Stomach (tissue), 9 donors: Measurements from ENCODE around the gene MYB. TPM values are rescaled to one million over a fixed set of nuclear protein-coding genes. Genes with fewer than 3 reads are reported as not detected.

Source experiments
- DNase-seq, 2 donors: peaks; one replicate each; pipeline versions ENCODE4 v3.0.0 to v3.0.0-alpha.2; 2013 to 2019
- H3K27ac ChIP-seq, 5 donors: fragments of 200-600 bp in 4 of 5; sonication (generic) in 4 of 5; one replicate each; pipeline ENCODE4 v1.5.1; 2013 to 2019; ENCODE audit warnings: mild to moderate bottlenecking in 1 of 5, moderate library complexity in 1 of 5
- H3K27me3 ChIP-seq, 3 donors: fragments of 200-600 bp; sonication (generic); one replicate each; pipeline ENCODE4 v1.5.1; 2017 to 2019; ENCODE audit warnings: mixed run types in 1 of 3
- H3K36me3 ChIP-seq, 4 donors: fragments of 200-600 bp; sonication (generic); 1 replicate in 3 of 4; 2 replicates in 1 of 4; pipeline ENCODE4 v1.5.1; 2016 to 2019
- H3K4me1 ChIP-seq, 4 donors: fragments of 200-600 bp; sonication (generic); one replicate each; pipeline ENCODE4 v1.5.1; 2016 to 2019
- H3K4me3 ChIP-seq, 4 donors: fragments of 200-600 bp; sonication (generic) in 3 of 4; one replicate each; pipeline ENCODE4 v1.5.1; 2016 to 2019; ENCODE audit warnings: mild to moderate bottlenecking in 1 of 4
- H3K9me3 ChIP-seq, 4 donors: fragments of 200-600 bp; sonication (generic); one replicate each; pipeline ENCODE4 v1.5.1; 2016 to 2019
- EP300 ChIP-seq: sonication (generic); formaldehyde crosslinking; IDR thresholded peaks from one replicate; pipeline ENCODE4 v1.6.1; 2017; ENCODE audit warnings: antibody characterized with exemption
- POLR2A ChIP-seq, 4 donors: fragments of 450-650 bp; IDR thresholded peaks; one replicate each; pipeline ENCODE4 v1.6.1; 2016; ENCODE audit warnings: antibody characterized with exemption in 4 of 4, control low read depth in 2 of 4, mild to moderate bottlenecking in 1 of 4, moderate library complexity in 1 of 4
- POLR2AphosphoS5 ChIP-seq, 3 donors: sonication (generic); formaldehyde crosslinking; IDR thresholded peaks; one replicate each; pipeline ENCODE4 v1.6.1; 2016; ENCODE audit warnings: antibody characterized with exemption in 3 of 3
- WGBS, 5 donors: extraction: QIAGEN DNeasy Blood & Tissue Kit in 3 of 5; methylation state at CpG; one replicate each; pipeline versions ENCODE4 v1.1.5 to v1.1.7; 2013 to 2018; 5-methylcytosine and 5-hydroxymethylcytosine counted together
- intact Hi-C: fragments of 100-400 bp; cut with DNase I; formaldehyde crosslinking; loops from one replicate; pipeline ENCODE4 v1.15.1; 2023; ENCODE audit warnings: low total_unique reads
- polyA plus RNA-seq, 3 donors: library from polyadenylated mRNA; stranded (reverse); fragments of 200-250 nt; gene quantifications; one replicate each; pipeline ENCODE4 v1.2.3, GENCODE V29; 2013
- total RNA-seq, 5 donors: library from RNA; depleted of rRNA; stranded (reverse); fragments of >200 nt; gene quantifications; one replicate each; pipeline versions ENCODE4 v1.1.0 to v1.2.3, GENCODE V29; 2014 to 2016
- TF ChIP-seq, protein P1 (sequence below), 7 experiments: fragments of 450-650 bp in 4 of 7; fragments of 200-600 bp in 3 of 7; sonication (generic) in 3 of 7; IDR thresholded peaks; one replicate each; pipeline ENCODE4 v1.5.1; 2016 to 2019; ENCODE audit warnings: antibody characterized with exemption in 7 of 7, control low read depth in 2 of 7, mild to moderate bottlenecking in 1 of 7
- donor health status: healthy with polysubstance abuse.
- donor health status: Bipolar disorder and iron deficiency.
- donor health status: healthy.

Gene MYB
- total and polyA plus RNA-seq, 8 donors, result 0.56 to 118 (median 2.9) TPM; not detected in 2

GRCh38 chr6:135215563-135215962, 34.5 kb downstream of the MYB start:
- H3K4me3 ChIP-seq, result no peak overlapping the region
- H3K4me1 ChIP-seq, result no peaks in the 10 kb centered on the region
- H3K27me3 ChIP-seq, result no peaks in the 10 kb centered on the region
- H3K27ac ChIP-seq, result no peak overlapping the region
- intact Hi-C loops, result no loop called here
- no peaks in the 10 kb centered on the region for H3K9me3 ChIP-seq
- TF ChIP-seq POLR2A (IDR thresholded peaks at IDR 0.05), result no peak
- TF ChIP-seq POLR2AphosphoS5 (IDR thresholded peaks at IDR 0.05), result no peak
- TF ChIP-seq, protein P1, sequence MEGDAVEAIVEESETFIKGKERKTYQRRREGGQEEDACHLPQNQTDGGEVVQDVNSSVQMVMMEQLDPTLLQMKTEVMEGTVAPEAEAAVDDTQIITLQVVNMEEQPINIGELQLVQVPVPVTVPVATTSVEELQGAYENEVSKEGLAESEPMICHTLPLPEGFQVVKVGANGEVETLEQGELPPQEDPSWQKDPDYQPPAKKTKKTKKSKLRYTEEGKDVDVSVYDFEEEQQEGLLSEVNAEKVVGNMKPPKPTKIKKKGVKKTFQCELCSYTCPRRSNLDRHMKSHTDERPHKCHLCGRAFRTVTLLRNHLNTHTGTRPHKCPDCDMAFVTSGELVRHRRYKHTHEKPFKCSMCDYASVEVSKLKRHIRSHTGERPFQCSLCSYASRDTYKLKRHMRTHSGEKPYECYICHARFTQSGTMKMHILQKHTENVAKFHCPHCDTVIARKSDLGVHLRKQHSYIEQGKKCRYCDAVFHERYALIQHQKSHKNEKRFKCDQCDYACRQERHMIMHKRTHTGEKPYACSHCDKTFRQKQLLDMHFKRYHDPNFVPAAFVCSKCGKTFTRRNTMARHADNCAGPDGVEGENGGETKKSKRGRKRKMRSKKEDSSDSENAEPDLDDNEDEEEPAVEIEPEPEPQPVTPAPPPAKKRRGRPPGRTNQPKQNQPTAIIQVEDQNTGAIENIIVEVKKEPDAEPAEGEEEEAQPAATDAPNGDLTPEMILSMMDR (IDR thresholded peaks at IDR 0.05), result no peak
- no peak for TF ChIP-seq EP300
- WGBS, 5 donors, result 78 to 84% (median 83%) methylated on average over 6 of the region's 6 CpGs
- DNase-seq, result no peak
- no peaks in the 10 kb centered on the region for H3K36me3 ChIP-seq

DNA sequence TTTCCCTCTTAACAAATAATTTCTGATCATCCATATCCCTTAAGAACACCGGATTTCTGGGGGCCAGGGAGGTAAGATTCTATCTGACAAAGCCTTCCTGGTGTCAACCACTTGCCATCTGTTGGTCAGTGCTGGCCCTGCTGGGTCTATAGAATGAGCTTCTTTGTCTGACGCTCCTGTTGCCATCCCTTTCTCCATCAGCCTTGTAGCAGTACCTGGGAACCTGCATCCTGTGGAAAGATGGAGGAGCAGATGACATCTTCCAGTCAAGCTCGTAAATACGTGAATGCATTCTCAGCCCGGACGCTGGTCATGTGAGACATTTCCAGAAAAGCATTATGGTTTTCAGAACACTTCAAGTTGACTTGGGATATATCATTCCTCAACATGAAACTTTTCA, 36.6 kb downstream of the MYB start:
- 93 to 98% (median 96%) methylated on average over 6 of the region's 6 CpGs for WGBS, 5 donors
- intact Hi-C loops, result no loop called here
- Histone ChIP-seq H3K4me3 (no peak overlapping the region), H3K9me3 (no peaks in the 10 kb centered on the region), H3K27ac (no peak overlapping the region), H3K36me3 (no peaks in the 10 kb centered on the region), H3K4me1 (no peaks in the 10 kb centered on the region), H3K27me3 (no peaks in the 10 kb centered on the region)
- TF ChIP-seq POLR2A (IDR thresholded peaks at IDR 0.05), result no peak
- no peak for TF ChIP-seq EP300
- TF ChIP-seq, protein P1 (IDR thresholded peaks at IDR 0.05), result no peak
- no peak for TF ChIP-seq POLR2AphosphoS5 (IDR thresholded peaks at IDR 0.05)
- DNase-seq, result no peak

- no peaks in the 10 kb centered on the region for H3K27me3 ChIP-seq
- no peaks in the 10 kb centered on the region for H3K9me3 ChIP-seq
- intact Hi-C loops, result no loop called here
- H3K36me3 ChIP-seq, result no peaks in the 10 kb centered on the region
- no peak for DNase-seq
- H3K4me3 ChIP-seq, result no peak overlapping the region
- TF ChIP-seq POLR2A (IDR thresholded peaks at IDR 0.05) (no peak), EP300 (no peak), POLR2AphosphoS5 (IDR thresholded peaks at IDR 0.05) (no peak)
- TF ChIP-seq, protein P1 (IDR thresholded peaks at IDR 0.05), result no peak
- WGBS, 5 donors, result 89 to 100% (median 97%) methylated on average over 6 of the region's 6 CpGs
- H3K4me1 ChIP-seq, result no peaks in the 10 kb centered on the region
- H3K27ac ChIP-seq, result no peak overlapping the region
These were observed 38.2 kb downstream of the MYB start for GRCh38 chr6:135219346-135219745.

DNA sequence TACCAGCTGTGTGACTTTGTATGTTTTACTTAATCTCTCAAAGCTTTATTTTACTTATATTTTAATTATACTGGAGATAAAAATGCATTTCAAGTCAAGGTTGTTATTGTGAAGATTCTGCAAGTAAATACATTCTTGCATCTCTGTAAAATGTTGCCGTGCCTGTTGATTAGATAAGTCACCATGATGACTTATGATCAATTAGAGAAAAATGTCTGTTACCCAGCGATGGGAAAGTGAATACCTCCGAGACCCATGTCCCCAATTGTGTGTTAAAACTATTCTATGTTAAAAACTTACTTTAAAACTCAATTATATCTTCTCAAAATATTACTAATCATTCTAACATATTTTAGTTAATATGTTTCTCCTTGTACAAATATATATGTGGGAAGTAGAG, 39.9 kb downstream of the MYB start:
- Histone ChIP-seq H3K4me1 (no peaks in the 10 kb centered on the region), H3K27ac (no peak overlapping the region), H3K27me3 (no peaks in the 10 kb centered on the region), H3K36me3 (no peaks in the 10 kb centered on the region), H3K9me3 (no peaks in the 10 kb centered on the region), H3K4me3 (no peak overlapping the region)
- WGBS, 5 donors, result 85 to 90% (median 87%) methylated on average over 3 of the region's 3 CpGs
- intact Hi-C loops, result no loop called here
- TF ChIP-seq POLR2AphosphoS5 (IDR thresholded peaks at IDR 0.05) (no peak), POLR2A (IDR thresholded peaks at IDR 0.05) (no peak), EP300 (no peak)
- TF ChIP-seq, protein P1 (IDR thresholded peaks at IDR 0.05), result no peak
- DNase-seq, result no peak
